A673 (cell line): ENCODE measurements around the gene FHIT. TPM values are rescaled to one million over a fixed set of nuclear protein-coding genes. Genes with fewer than 3 reads are reported as not detected.

Source experiments
- BruUV-seq: library from RNA; stranded (reverse); fragments of 400-500 nt; replicated peaks from 2 replicates; lab custom pipeline; 2021; lab: Mats Ljungman, UMichigan
- CTCF ChIA-PET: fragments of 300-600 bp; sonication (Branson Sonifier 250); formaldehyde crosslinking; loops from one replicate; lab custom pipeline; 2022; ENCODE audit warnings: antibody characterized with exemption; lab: Charles Lee
- POLR2A ChIA-PET: fragments of 300-600 bp; sonication (Branson Sonifier 250); formaldehyde crosslinking; loops from one replicate; lab custom pipeline; 2022; ENCODE audit warnings: antibody characterized with exemption; ENCODE audit not compliant: low non-redundant PET; lab: Charles Lee
- DNase-seq: peaks from one replicate; pipeline ENCODE4 v3.0.0-alpha.2; 2015; ENCODE audit warnings: low spot score
- H3K27ac ChIP-seq: fragments of 200-600 bp; sonication (generic); 2 replicates; pipeline ENCODE4 v1.5.1; 2016; ENCODE audit warnings: mixed run types, low read depth, mild to moderate bottlenecking, mixed read lengths, antibody characterized with exemption, low read length; ENCODE audit not compliant: poor library complexity, severe bottlenecking
- H3K27me3 ChIP-seq: fragments of 200-600 bp; sonication (generic); replicated peaks from 2 replicates; pipeline ENCODE4 v1.6.1; 2017; ENCODE audit warnings: mixed run types, low read depth, mild to moderate bottlenecking, mixed read lengths, antibody characterized with exemption, low read length; ENCODE audit not compliant: insufficient read depth, poor library complexity
- H3K36me3 ChIP-seq: fragments of 200-600 bp; sonication (generic); 2 replicates; pipeline ENCODE4 v1.6.1; 2016; ENCODE audit warnings: mixed run types, mild to moderate bottlenecking, mixed read lengths, antibody characterized with exemption, low read length; ENCODE audit not compliant: insufficient read depth, poor library complexity, severe bottlenecking
- H3K4me1 ChIP-seq: fragments of 200-600 bp; sonication (generic); 2 replicates; pipeline ENCODE4 v1.6.1; 2017; ENCODE audit warnings: mixed run types, mild to moderate bottlenecking, mixed read lengths, antibody characterized with exemption, low read length; ENCODE audit not compliant: insufficient read depth, poor library complexity, severe bottlenecking
- H3K4me3 ChIP-seq: fragments of 200-600 bp; sonication (generic); 2 replicates; pipeline ENCODE4 v1.5.1; 2016; ENCODE audit warnings: low read depth, mixed run types, mild to moderate bottlenecking, mixed read lengths, low read length; ENCODE audit not compliant: poor library complexity, severe bottlenecking
- H3K9me3 ChIP-seq: fragments of 200-600 bp; sonication (generic); 2 replicates; pipeline ENCODE4 v1.6.1; 2016; ENCODE audit warnings: mixed run types, low read depth, mild to moderate bottlenecking, mixed read lengths, antibody characterized with exemption, low read length; ENCODE audit not compliant: poor library complexity, severe bottlenecking
- CTCF ChIP-seq: fragments of 300-800, 200-600 bp; sonication (generic); conservative IDR thresholded peaks from 2 replicates; pipeline ENCODE4 v1.5.1; 2017; ENCODE audit warnings: low read depth, mild to moderate bottlenecking, antibody characterized with exemption, low read length, moderate library complexity, mixed read lengths
- EZH2 ChIP-seq: fragments of 200-600 bp; sonication (generic); IDR thresholded peaks from 2 replicates; pipeline ENCODE4 v1.6.1; 2017; ENCODE audit warnings: borderline replicate concordance, low read depth, mild to moderate bottlenecking, mixed read lengths, antibody characterized with exemption, low read length; ENCODE audit not compliant: poor library complexity, severe bottlenecking
- intact Hi-C: fragments of 100-400 bp; cut with micrococcal nuclease; formaldehyde crosslinking; loops from one replicate; pipeline ENCODE4 v1.10.0; 2022; ENCODE audit not compliant: unreplicated experiment
- total RNA-seq: library from RNA; stranded (reverse); gene quantifications from 2 replicates; pipeline ENCODE4 v1.2.3, GENCODE V29; 2021

The FHIT gene
- total RNA-seq, 1 experiment from 2014 or later = not detected

GRCh38 chr3:61136191-61136590 is 115.1 kb downstream of the FHIT start:
- intact Hi-C loops = no loop called here
- H3K4me3 ChIP-seq = no peak overlapping the region
- ChIA-PET POLR2A (no interaction called here), CTCF (no interaction called here)
- no peak overlapping the region for H3K27ac ChIP-seq
- BruUV-seq = no TSS peak
- no peaks in the 10 kb centered on the region for H3K36me3 ChIP-seq
- no peaks in the 10 kb centered on the region for H3K9me3 ChIP-seq
- DNase-seq = no peak
- TF ChIP-seq EZH2 (no peak), CTCF (no peak)
- H3K4me1 ChIP-seq = no peaks in the 10 kb centered on the region
- H3K27me3 ChIP-seq = no peaks in the 10 kb centered on the region

DNA sequence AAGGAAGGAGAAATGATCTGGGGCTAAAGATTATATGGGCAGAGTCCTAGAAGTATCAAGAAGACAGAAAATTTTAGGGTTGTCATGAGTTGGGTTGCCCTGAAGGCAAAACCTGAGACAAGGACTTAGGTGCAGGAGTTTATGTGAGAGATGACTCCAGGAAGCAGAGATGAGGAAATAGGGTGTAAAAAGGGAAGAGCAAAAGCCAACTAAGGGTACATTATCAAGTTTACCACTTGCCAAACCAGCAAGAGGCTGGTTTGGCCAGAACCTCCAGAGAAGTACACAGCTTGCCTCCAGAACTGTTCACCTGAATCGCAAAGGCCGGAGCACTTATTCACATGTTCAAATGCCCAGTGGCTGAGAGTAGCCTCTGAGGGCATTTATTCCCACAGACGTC is 116.7 kb downstream of the FHIT start:
- TF ChIP-seq CTCF (no peak), EZH2 (no peak)
- ChIA-PET POLR2A (no interaction called here), CTCF (no interaction called here)
- Histone ChIP-seq H3K4me1 (no peaks in the 10 kb centered on the region), H3K4me3 (no peak overlapping the region), H3K27ac (no peak overlapping the region), H3K27me3 (no peaks in the 10 kb centered on the region), H3K36me3 (no peaks in the 10 kb centered on the region), H3K9me3 (no peaks in the 10 kb centered on the region)
- no peak for DNase-seq
- intact Hi-C loops = no loop called here
- no TSS peak for BruUV-seq

GRCh38 chr3:61132062-61132461 is 119.2 kb downstream of the FHIT start:
- TF ChIP-seq EZH2 (no peak), CTCF (no peak)
- Histone ChIP-seq H3K27me3 (no peaks in the 10 kb centered on the region), H3K4me3 (no peak overlapping the region), H3K27ac (no peak overlapping the region), H3K4me1 (no peaks in the 10 kb centered on the region), H3K36me3 (no peaks in the 10 kb centered on the region), H3K9me3 (no peaks in the 10 kb centered on the region)
- BruUV-seq = no TSS peak
- DNase-seq = no peak
- POLR2A ChIA-PET = no interaction called here
- CTCF ChIA-PET = no interaction called here
- intact Hi-C loops = no loop called here
